ENCODE measurements around the gene PRKG2. TPM values are rescaled to one million over a fixed set of nuclear protein-coding genes. Genes with fewer than 3 reads are reported as not detected.

The PRKG2 gene
- polyA plus RNA-seq, 1 donor from 2014 or later = 0.16 TPM

GRCh38 chr4:81137894-81138293 is 77.1 kb downstream of the PRKG2 start:
- Histone ChIP-seq H3K9me3 (ENCODE audit: low read length) (no peaks in the 10 kb centered on the region), H2AFZ (ENCODE audit: low read depth, low read length) (no peak overlapping the region), H3K36me3 (ENCODE audit: insufficient read depth, low read length) (no peaks in the 10 kb centered on the region), H3F3A (ENCODE audit: insufficient read depth, low read length, poor library complexity, severe bottlenecking) (no peaks in the 10 kb centered on the region), H3K27ac (ENCODE audit: low read length) (no peak overlapping the region), H3K9me2 (ENCODE audit: insufficient read depth, low read length) (no peaks in the 10 kb centered on the region), H3K4me2 (ENCODE audit: low read length) (no peak overlapping the region), H3K27me3 (ENCODE audit: insufficient read depth, low read depth, low read length) (no peaks in the 10 kb centered on the region), H3K9ac (ENCODE audit: low read length) (no peak overlapping the region), H3K79me2 (replicated peaks; ENCODE audit: insufficient read depth, low read length) (no peaks in the 10 kb centered on the region), H3K4me3 (ENCODE audit: low read length) (no peak overlapping the region), H4K20me1 (ENCODE audit: insufficient read depth) (no peaks in the 10 kb centered on the region)
- TF ChIP-seq REST (IDR thresholded peaks at IDR 0.05; ENCODE audit: borderline replicate concordance) (no peak), MXI1 (conservative IDR thresholded peaks at IDR 0.05; ENCODE audit: poor library complexity, severe bottlenecking) (no peak), POLR2AphosphoS5 (IDR thresholded peaks at IDR 0.05) (no peak), TAF1 (IDR thresholded peaks at IDR 0.05; ENCODE audit: low read depth) (no peak), EZH2 (IDR thresholded peaks at IDR 0.05; ENCODE audit: borderline replicate concordance, insufficient read depth, low read length, poor library complexity, severe bottlenecking) (no peak), SMC3 (conservative IDR thresholded peaks at IDR 0.05; ENCODE audit: poor library complexity) (no peak), RAD21 (conservative IDR thresholded peaks at IDR 0.05) (no peak), EP300 (conservative IDR thresholded peaks at IDR 0.05; ENCODE audit: poor library complexity, severe bottlenecking) (no peak)
- TF ChIP-seq, protein P1, sequence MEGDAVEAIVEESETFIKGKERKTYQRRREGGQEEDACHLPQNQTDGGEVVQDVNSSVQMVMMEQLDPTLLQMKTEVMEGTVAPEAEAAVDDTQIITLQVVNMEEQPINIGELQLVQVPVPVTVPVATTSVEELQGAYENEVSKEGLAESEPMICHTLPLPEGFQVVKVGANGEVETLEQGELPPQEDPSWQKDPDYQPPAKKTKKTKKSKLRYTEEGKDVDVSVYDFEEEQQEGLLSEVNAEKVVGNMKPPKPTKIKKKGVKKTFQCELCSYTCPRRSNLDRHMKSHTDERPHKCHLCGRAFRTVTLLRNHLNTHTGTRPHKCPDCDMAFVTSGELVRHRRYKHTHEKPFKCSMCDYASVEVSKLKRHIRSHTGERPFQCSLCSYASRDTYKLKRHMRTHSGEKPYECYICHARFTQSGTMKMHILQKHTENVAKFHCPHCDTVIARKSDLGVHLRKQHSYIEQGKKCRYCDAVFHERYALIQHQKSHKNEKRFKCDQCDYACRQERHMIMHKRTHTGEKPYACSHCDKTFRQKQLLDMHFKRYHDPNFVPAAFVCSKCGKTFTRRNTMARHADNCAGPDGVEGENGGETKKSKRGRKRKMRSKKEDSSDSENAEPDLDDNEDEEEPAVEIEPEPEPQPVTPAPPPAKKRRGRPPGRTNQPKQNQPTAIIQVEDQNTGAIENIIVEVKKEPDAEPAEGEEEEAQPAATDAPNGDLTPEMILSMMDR (IDR thresholded peaks at IDR 0.05; ENCODE audit: poor library complexity, severe bottlenecking) = no peak

GRCh38 chr4:81137446-81137845 is 77.6 kb downstream of the PRKG2 start:
- Histone ChIP-seq H3K79me2 (replicated peaks; ENCODE audit: insufficient read depth, low read length) (no peaks in the 10 kb centered on the region), H3K36me3 (ENCODE audit: insufficient read depth, low read length) (no peaks in the 10 kb centered on the region), H3K4me3 (ENCODE audit: low read length) (no peak overlapping the region), H3K4me2 (ENCODE audit: low read length) (no peak overlapping the region), H3K9me3 (ENCODE audit: low read length) (no peaks in the 10 kb centered on the region), H4K20me1 (ENCODE audit: insufficient read depth) (no peaks in the 10 kb centered on the region), H3K27me3 (ENCODE audit: insufficient read depth, low read depth, low read length) (no peaks in the 10 kb centered on the region), H3F3A (ENCODE audit: insufficient read depth, low read length, poor library complexity, severe bottlenecking) (no peaks in the 10 kb centered on the region), H3K9me2 (ENCODE audit: insufficient read depth, low read length) (no peaks in the 10 kb centered on the region), H2AFZ (ENCODE audit: low read depth, low read length) (no peak overlapping the region), H3K27ac (ENCODE audit: low read length) (no peak overlapping the region), H3K9ac (ENCODE audit: low read length) (no peak overlapping the region)
- no peak for TF ChIP-seq EP300 (conservative IDR thresholded peaks at IDR 0.05; ENCODE audit: poor library complexity, severe bottlenecking)
- no peak for TF ChIP-seq RAD21 (conservative IDR thresholded peaks at IDR 0.05)
- no peak for TF ChIP-seq EZH2 (IDR thresholded peaks at IDR 0.05; ENCODE audit: borderline replicate concordance, insufficient read depth, low read length, poor library complexity, severe bottlenecking)
- TF ChIP-seq MXI1 (conservative IDR thresholded peaks at IDR 0.05; ENCODE audit: poor library complexity, severe bottlenecking) = no peak
- TF ChIP-seq POLR2AphosphoS5 (IDR thresholded peaks at IDR 0.05) = no peak
- TF ChIP-seq REST (IDR thresholded peaks at IDR 0.05; ENCODE audit: borderline replicate concordance) = no peak
- TF ChIP-seq, protein P1 (IDR thresholded peaks at IDR 0.05; ENCODE audit: poor library complexity, severe bottlenecking) = no peak
- TF ChIP-seq SMC3 (conservative IDR thresholded peaks at IDR 0.05; ENCODE audit: poor library complexity) = no peak
- no peak for TF ChIP-seq TAF1 (IDR thresholded peaks at IDR 0.05; ENCODE audit: low read depth)

Measured in neural cell (in vitro differentiated cells).